Brain pericyte (primary cell): ENCODE results near the gene SH2D7.

Experiments
- DNase-seq: peaks from one replicate; pipeline ENCODE4 v3.0.0-alpha.2; 2012; ENCODE audit warnings: low read depth, low spot score

The SH2D7 gene

GRCh38 chr15:78060232-78060631 lies 32.1 kb upstream of the SH2D7 start:
- no peak for DNase-seq

DNA sequence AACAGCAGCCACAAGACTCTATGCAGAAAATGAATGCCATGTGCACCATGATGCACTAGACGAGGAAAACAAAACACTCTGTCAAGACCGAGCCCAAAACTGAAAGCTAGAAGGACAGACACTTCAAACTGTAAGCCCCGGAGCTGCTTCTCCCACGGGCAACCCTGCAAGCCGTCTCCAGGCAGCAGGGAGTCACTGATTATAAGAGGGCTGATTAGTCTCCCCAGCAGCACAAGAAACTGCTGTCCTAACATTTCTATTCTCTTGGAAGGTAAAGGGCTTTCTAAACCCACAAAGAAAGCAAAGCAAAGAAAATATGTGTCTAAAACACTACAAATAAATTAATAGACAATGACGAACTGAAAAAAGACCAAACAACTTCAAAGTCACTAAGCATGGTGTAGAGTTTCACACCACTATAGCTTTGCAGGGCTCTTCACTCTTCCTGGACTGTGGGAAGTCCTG lies 30.4 kb upstream of the SH2D7 start:
- DNase-seq = no peak

- DNase-seq = no peak
Observed at GRCh38 chr15:78063217-78063616, 29.1 kb upstream of the SH2D7 start.

DNA sequence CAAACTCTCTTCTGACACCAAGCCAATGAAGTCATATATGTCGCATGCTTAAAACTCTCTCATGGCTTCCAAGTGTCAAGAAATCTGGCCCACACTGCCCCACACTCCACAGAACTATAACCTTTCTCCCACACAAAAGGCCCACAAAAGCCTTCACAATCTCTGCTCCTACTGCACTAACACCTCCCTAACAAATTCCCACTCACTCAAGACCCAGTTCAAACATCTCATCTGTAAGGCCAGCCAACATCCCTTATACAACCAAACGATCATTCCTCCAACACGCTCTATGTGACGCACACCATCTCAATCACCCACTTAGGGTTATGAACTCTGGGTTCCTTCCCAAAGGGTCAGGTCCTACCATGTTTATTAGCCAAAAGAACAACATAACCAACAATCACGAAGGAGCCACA lies 28.4 kb upstream of the SH2D7 start:
- DNase-seq = no peak

GRCh38 chr15:78064544-78064943 lies 27.8 kb upstream of the SH2D7 start:
- no peak for DNase-seq

GRCh38 chr15:78065284-78065872 lies 27.0 kb upstream of the SH2D7 start:
- DNase-seq = peak; percentile 90

- DNase-seq = no peak
Observed at GRCh38 chr15:78065973-78066946, 26.1 kb upstream of the SH2D7 start.

DNA sequence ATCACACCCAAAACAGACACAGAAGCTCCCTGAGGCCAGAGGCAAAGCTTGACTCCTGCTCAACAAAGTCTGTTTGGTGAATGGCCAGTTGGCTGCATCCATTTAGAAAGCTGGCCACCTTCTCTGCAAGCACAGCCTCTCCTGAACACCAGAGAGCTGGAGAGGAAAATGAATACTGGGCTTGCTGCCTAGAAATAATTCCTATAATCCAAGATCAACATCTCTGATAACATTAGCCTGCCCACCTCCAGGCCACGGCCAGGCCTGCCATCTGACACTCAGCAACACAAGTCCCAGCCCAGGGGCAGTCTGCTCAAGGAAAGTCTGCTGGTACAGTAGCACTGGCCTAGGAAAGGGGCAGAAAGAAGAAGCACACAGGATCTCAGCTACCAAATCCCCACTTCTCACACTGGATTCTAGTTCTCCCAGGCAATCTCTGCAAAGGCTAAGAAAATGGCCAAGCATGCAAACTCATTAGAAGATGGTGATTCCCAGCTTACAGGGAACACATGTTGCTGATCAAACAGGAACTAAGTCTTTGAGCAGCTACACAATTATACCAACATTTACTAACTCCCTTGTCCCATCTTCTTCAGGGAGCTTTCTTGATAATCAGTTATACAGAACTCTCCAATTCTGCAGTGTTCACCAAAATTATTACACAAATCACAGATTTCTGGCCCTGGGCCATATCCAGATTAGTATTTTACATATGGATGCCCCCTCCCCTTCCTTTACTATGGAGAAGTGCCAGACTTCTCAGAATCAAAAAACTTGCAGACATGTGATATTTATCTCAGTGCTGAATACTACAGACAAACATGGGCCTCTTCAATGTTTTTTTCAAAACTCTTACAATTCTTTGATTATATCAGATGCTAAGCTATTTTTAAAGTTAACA lies 24.8 kb upstream of the SH2D7 start:
- no peak for DNase-seq

GRCh38 chr15:78069052-78069414 lies 23.3 kb upstream of the SH2D7 start:
- no peak for DNase-seq

GRCh38 chr15:78069462-78070029 lies 22.8 kb upstream of the SH2D7 start:
- no peak for DNase-seq

- DNase-seq = no peak
Observed at GRCh38 chr15:78070049-78070700, 22.2 kb upstream of the SH2D7 start.

- no peak for DNase-seq
Observed at GRCh38 chr15:78071383-78071782, 21.0 kb upstream of the SH2D7 start.

GRCh38 chr15:78072080-78072892 lies 20.1 kb upstream of the SH2D7 start:
- DNase-seq = peak; percentile 58

DNA sequence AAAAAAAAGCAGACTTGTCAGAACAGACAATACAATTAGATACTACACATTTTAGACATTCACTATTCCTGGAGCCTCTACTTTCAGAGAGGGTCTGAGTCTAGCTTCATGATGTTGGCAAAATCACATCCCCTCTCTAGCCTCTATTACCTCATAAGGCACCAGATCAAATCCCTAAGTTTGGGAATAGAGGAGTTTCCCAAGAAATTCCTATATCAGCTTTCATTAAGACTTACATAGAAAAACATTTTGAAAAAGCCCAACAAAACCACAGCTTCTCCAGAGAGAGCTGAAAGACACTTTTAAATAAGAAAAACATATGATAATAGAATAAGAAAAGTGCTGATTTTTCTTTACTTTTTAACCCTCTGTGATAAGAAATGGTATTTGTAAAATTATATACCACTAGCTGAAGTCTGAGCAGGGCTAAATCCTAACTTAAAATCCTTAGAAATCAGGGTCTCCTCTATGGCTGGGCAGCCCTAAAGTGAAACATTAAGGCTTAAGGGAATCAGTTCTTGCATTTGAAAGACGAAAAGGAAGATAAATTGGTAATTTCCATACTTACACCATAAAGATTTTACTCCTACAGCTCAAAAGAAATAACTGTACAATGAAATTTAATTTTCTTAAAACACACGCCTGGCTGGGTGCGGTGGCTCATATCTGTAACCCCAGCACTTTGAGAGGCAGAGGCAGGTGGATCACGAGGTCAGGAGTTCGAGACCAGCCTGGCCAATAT lies 19.1 kb upstream of the SH2D7 start:
- no peak for DNase-seq

DNA sequence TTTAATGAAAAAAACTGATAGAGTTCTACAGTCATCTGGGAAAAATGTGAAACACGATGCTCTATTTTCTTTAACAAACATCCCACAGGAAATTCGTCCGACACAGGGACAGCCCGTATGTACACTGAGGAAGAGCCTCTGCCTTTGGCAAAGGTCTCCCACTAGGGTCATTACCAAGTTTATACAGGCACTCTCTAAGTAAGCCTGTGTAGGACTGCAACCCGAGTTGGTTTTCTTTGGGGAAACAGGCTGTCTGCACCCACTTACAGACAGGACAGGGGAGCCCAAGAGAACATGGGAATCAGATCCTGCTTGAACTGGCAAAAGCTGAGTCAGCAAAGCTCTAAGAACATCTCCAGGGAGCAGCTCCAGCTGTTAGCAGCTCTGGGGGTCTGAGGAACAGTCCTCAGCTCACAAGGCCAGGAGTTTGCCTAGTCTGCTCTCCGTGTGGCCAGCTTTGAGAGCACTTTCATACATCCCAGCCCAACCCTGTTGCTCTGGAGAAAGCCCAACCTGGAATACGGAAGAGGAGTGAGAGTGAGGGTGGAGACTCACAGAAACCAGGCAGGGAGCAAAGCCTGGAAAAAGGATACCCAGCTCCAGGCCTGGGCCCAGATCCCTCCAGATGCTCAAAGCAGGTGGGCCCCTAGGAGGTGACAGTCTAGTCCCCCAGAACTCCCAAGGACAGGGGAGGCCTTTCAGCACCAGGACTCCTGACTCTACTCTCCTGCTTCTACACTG lies 16.7 kb upstream of the SH2D7 start:
- DNase-seq = peak; percentile 82

DNA sequence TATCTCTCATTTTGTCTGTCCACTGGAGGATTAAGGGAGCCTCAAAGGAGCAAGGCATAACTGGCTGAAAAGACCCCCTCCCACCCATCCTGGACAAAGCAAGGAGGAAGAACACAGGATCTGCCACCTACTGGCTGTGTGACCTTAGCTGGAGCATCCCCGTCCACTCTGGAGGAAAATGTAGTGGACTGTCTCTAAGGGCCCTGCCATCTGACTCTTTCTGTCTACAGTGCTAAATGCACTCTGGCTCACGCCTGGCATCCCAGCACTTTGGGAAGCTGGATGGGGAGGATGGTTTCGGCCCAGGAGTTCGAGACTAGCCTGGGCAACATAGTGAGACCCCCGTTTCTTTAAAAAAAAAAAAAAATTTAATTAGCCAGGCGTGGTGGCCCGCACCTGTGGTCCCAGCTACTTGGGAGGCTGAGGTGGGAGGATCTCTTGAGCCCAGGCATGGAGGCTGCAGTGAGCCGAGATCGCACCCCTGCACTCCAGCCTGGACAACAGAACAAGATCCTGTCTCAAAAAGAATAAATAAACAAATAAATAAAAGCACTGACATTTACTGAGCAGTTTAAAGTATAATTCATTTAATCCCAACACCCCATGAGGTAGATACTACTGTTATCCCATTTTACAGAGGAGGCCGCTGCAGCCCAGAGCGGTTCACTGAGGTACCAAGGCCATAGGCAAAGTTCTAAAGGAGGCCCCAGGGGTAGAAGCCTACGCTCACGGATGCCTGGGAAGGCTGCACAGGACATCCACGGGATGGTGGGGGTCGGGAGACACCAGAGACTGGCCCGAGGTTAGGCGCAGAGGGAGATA lies 15.9 kb upstream of the SH2D7 start:
- no peak for DNase-seq

DNA sequence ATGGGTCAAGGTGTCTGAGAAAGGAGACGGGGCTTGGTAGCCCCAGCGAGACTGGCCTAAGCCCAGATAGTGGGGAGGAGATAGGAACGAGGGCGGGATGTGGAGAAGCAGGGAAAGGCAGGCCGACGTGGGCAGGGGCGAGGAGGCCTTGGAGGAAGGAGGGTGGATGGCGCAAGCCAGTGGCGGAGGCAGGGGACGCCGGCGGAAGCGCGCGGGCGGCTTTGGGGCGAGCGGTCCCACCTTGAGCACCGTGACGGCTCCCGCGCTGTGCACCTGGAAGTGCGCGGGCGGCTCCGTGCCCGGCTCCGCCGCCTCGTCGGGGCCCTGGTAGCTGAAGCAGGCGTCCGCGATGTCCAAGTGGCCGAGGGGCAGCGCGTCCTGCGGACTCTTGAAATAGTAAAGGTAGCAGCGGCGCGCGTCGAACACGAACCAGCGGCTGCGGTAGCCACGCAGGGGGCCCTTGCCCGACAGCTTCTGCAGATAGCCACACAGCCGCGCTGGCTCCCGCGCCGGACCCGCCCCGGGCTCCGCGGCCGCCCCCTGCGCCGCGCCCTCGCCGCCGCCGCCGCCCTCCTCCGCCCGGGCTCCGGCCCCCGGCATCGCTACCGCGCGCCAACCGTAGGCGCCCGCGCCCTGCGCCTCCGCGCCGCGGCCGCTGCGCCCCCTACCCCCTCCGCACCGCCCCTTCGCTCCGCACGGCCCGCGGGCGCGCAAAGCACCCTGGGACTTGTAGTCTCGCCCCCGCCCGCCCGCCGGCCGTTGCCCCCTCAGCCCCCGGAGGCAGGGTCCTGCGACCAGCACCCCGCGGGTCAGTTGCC lies 15.1 kb upstream of the SH2D7 start, which contains the start of gene TBC1D2B:
TBC1D2B (minus strand) TSS at position 659 of the 818 bp plus-strand sequence; CDS start at position 600, 59 bp downstream.
- no peak for DNase-seq
